Heart right ventricle (tissue), 16 donors: Measurements from ENCODE around the gene FCN2. TPM values are rescaled to one million over a fixed set of nuclear protein-coding genes. Genes with fewer than 3 reads are reported as not detected.
A peak's percentile ranks its signal among the peaks of the same experiment; 100 is the strongest.

Experiments used
- ATAC-seq, 8 donors: fragments of 200-7000 bp; cut with Tn5 transposase; one replicate each; pipeline ENCODE4 v1.9.1; 2020; ENCODE audit warnings: mild to moderate bottlenecking in 8 of 8, moderate library complexity in 8 of 8, moderate number of reproducible peaks in 1 of 8
- DNase-seq, 2 donors: peaks; one replicate each; pipeline ENCODE4 v3.0.0-alpha.2; 2020
- H3K27ac ChIP-seq, 10 donors: fragments of 200-600 bp; sonication (generic) in 2 of 10; one replicate each; pipeline versions ENCODE4 v1.5.0 to v1.8.0; 2020 to 2022; ENCODE audit warnings: mild to moderate bottlenecking in 3 of 10
- H3K27me3 ChIP-seq, 7 donors: fragments of 200-600 bp; one replicate each; pipeline ENCODE4 v1.8.0; 2021 to 2022; ENCODE audit warnings: mild to moderate bottlenecking in 2 of 7
- H3K36me3 ChIP-seq, 9 donors: fragments of 200-600 bp; sonication (generic) in 1 of 9; one replicate each; pipeline versions ENCODE4 v1.5.0 to v1.8.0; 2020 to 2022; ENCODE audit warnings: mild to moderate bottlenecking in 2 of 9
- H3K4me1 ChIP-seq, 9 donors: fragments of 200-600 bp; sonication (generic) in 1 of 9; one replicate each; pipeline versions ENCODE4 v1.5.0 to v1.8.0; 2020 to 2022; ENCODE audit warnings: mild to moderate bottlenecking in 4 of 9
- H3K4me3 ChIP-seq, 10 donors: fragments of 200-600 bp; sonication (generic) in 2 of 10; one replicate each; pipeline versions ENCODE4 v1.5.0 to v1.8.0; 2020 to 2022; ENCODE audit warnings: mild to moderate bottlenecking in 7 of 10, moderate library complexity in 2 of 10
- H3K9me3 ChIP-seq, 11 donors: fragments of 200-600 bp in 10 of 11; sonication (generic) in 2 of 11; one replicate each; pipeline versions ENCODE4 v1.5.0 to v1.8.0; 2013 to 2022; ENCODE audit warnings: mild to moderate bottlenecking in 2 of 11, control low read depth in 1 of 11, moderate library complexity in 1 of 11
- CTCF ChIP-seq, 9 donors: fragments of 200-600 bp; sonication (generic) in 2 of 9; IDR thresholded peaks; one replicate each; pipeline versions ENCODE4 v1.5.0 to v1.8.0; 2021 to 2022; ENCODE audit warnings: antibody characterized with exemption in 9 of 9, mild to moderate bottlenecking in 5 of 9, moderate library complexity in 1 of 9
- WGBS, 2 donors: extraction: QIAGEN DNeasy Blood & Tissue Kit; methylation state at CpG; one replicate each; pipeline ENCODE4 v1.1.7; 2013; ENCODE audit warnings: inconsistent platforms in 1 of 2; 5-methylcytosine and 5-hydroxymethylcytosine counted together
- intact Hi-C, 10 donors: fragments of 100-400 bp; cut with DNase I; formaldehyde crosslinking; loops; one replicate each; pipeline versions ENCODE4 v1.11.1 to v1.14.2; 2022
- polyA plus RNA-seq, 2 donors: library from polyadenylated mRNA; stranded (reverse); fragments of 200-250 nt; gene quantifications; one replicate each; pipeline ENCODE4 v1.2.3, GENCODE V29; 2013
- total RNA-seq, 10 donors: library from RNA; stranded (reverse); fragmentation: NEBNext Ultra II Directional in 3 of 10; extraction: Animal tissue kit (Norgen Biotek cat#: 25700) in 3 of 10; gene quantifications; one replicate each; pipeline versions ENCODE4 v1.2.1 to v1.2.4, GENCODE V29; 2021 to 2023
- donor health status: Arrhythmogenic right ventricular cardiomyopathy.
- donor health status: ischemic (EF 13 %, LVEDD 7.1; RV severe dilation, severe dysfunction).
- donor health status: healthy with polysubstance abuse.
- donor health status: DM: no; HTN: yes; CAD: no.
- donor health status: DM: no; HTN: no; CAD: no.
- donor health status: ischemic (EF 25% LVEDD 6.9; RV normal size, moderate dysfunction).
- donor health status: ischemic (EF 25% LVEDD 5.7; RV mildly dilated, moderate dysfunction).
- donor health status: healthy.
- donor health status: DM: yes; HTN: yes; CAD: no.
- donor health status: Ischemic cardiomyopathy.
- donor health status: ischemic (EF 35%, LVEDD 5.7; RV mildly dilated, moderate dysfunction).
- donor health status: nonischemic (EF 11% LVEDD 7.7; RV severe dilation, severe dysfunction).
- donor health status: DM: yes; HTN: yes; CAD: no.
- donor health status: PGD.
- donor health status: ischemic (EF 29% LVEDD 5.4; RV normal size, mild dysfunction).
- donor health status: nonischemic (EF 23%, LVEDD 6.1; RV moderate dilation, normal function).

FCN2 gene
- total and polyA plus RNA-seq, 12 donors = 0.19 to 0.46 (median 0.26) TPM; not detected in 7

GRCh38 chr9:134864821-134865190 is 15.8 kb upstream of the FCN2 start:
- Histone ChIP-seq H3K9me3 (peaks cover 0 to 12% (median 0%) of the 10 kb centered on the region in 11 donors), H3K27me3 (no peaks in the 10 kb centered on the region), H3K4me3 (no peak overlapping the region), H3K4me1 (peaks cover 0 to 14% (median 7%) of the 10 kb centered on the region in 9 donors), H3K27ac (no peak overlapping the region), H3K36me3 (no peaks in the 10 kb centered on the region)
- DNase-seq = no peak
- no peak for ATAC-seq
- intact Hi-C loops = no loop called here
- TF ChIP-seq CTCF (IDR thresholded peaks at IDR 0.05) = no peak
- WGBS, 2 donors = 83 to 87% methylated on average over 13 of the region's 13 CpGs

DNA sequence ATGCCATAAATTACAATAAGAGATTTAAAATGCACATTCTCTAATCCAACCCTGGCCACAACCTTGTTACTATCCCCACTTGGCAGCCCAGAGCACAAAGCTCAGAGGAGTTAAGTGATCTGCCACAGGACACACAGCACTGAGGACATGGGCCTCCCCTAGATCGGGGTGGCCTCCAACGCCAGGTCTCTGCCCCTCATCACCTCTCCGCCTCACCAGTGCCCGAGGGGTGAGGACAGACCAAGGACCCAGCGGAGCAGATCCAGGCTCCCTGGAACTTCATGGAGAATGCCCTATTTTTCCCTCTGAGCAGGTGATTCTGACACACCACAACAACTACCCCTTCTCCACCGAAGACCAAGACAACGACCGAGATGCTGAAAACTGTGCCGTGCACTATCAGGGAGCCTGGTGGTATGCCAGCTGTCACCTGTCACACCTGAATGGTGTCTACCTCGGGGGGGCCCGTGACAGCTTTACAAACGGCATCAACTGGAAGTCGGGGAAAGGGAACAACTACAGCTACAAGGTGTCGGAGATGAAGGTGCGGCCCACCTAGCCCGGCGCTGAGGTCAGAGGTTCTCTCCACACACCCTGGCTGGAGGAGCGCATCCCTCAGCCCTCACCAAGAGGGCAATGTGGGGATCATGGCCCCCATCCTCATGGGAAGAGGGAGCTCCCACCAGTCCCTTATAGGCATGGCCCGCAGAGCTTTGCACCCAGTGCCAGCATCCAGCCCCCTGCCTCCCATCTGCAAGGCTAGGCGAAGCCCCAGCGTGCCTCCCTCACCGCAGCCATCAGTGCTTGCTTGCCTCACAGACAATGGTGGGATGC is 12.5 kb upstream of the FCN2 start:
- H3K9me3 ChIP-seq = no peaks in the 10 kb centered on the region
- H3K27ac ChIP-seq = no peak overlapping the region
- ATAC-seq = no peak
- no peak for DNase-seq
- no peak overlapping the region for H3K4me3 ChIP-seq
- 94 to 95% methylated on average over 22 of the region's 22 CpGs for WGBS, 2 donors
- intact Hi-C loops = no loop called here
- no peaks in the 10 kb centered on the region for H3K36me3 ChIP-seq
- peaks cover 3 to 33% (median 15%) of the 10 kb centered on the region in 9 donors for H3K4me1 ChIP-seq
- H3K27me3 ChIP-seq = no peaks in the 10 kb centered on the region
- TF ChIP-seq CTCF (IDR thresholded peaks at IDR 0.05) = no peak

DNA sequence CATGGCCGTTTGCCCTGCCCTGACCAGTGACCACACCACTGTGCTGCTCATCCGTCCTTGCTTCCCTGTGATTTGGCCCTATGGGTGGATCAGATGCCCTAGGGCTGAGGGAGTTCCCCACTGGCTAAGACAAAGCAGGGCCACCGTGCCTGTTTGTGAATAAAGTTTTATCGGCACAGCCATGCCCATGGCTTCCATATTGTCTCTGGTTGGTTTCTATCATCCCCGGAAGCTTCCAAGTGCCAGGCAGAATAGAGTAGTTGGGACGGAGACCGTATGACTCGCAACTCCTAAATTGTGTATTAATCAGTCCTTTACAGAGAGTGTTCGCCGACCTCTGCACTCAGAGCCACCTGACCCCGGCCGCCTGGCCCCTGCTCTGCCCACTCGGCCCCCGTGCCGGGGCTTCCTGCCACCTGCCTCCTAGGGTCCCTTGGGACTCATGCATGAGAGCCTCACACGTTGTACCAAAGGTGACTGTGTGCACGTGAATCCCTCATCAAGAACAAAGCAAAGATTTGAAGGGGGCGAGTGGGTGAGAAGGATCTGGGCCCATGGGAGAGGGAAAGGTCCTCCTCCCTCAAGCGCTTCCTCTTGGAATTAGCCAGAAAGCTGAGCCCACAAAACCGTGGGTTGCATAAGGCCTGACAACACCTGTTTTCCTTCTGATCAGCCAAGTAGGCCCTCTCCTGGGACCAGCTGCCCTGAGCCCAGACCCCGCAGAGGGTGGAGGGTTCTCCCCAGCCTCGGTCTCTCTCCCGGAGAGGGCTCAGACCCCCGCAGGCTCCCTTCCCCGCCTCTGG is 11.7 kb upstream of the FCN2 start:
- no peak overlapping the region for H3K27ac ChIP-seq
- H3K4me1 ChIP-seq = peaks cover 3 to 27% (median 14%) of the 10 kb centered on the region in 9 donors
- WGBS, 2 donors = 87% methylated on average over 25 of the region's 25 CpGs
- H3K9me3 ChIP-seq = peaks cover 0 to 7% (median 0%) of the 10 kb centered on the region in 11 donors
- DNase-seq (no peak), ATAC-seq (peak in 1 of 8 donors; percentile 19)
- no peak overlapping the region for H3K4me3 ChIP-seq
- H3K27me3 ChIP-seq = no peaks in the 10 kb centered on the region
- H3K36me3 ChIP-seq = no peaks in the 10 kb centered on the region
- intact Hi-C loops = no loop called here
- TF ChIP-seq CTCF (IDR thresholded peaks at IDR 0.05) = no peak

GRCh38 chr9:134869554-134870300 is 10.9 kb upstream of the FCN2 start:
- 88 to 92% methylated on average over 15 to 17 of the region's 17 CpGs for WGBS, 2 donors
- peaks cover 0 to 19% (median 8%) of the 10 kb centered on the region in 9 donors for H3K4me1 ChIP-seq
- no peak for TF ChIP-seq CTCF (IDR thresholded peaks at IDR 0.05)
- H3K9me3 ChIP-seq = peaks cover 0 to 14% (median 0%) of the 10 kb centered on the region in 11 donors
- ATAC-seq (peak in 1 of 8 donors; percentile 18), DNase-seq (no peak)
- H3K36me3 ChIP-seq = no peaks in the 10 kb centered on the region
- H3K27me3 ChIP-seq = no peaks in the 10 kb centered on the region
- no peak overlapping the region for H3K4me3 ChIP-seq
- H3K27ac ChIP-seq = no peak overlapping the region
- intact Hi-C loops = no loop called here
